Inflammatory macrophage treated with lipopolysaccharide for 1 hour (primary cell): ENCODE data around the gene TF.

Experiments
- DNase-seq, 2 donors: peaks; one replicate each; pipeline ENCODE4 v3.0.0-alpha.2; 2020 to 2022

TF gene

GRCh38 chr3:133820889-133821675 is 74.9 kb downstream of the TF start:
- no peak for DNase-seq

- DNase-seq, result no peak
These were observed 75.8 kb downstream of the TF start for GRCh38 chr3:133821767-133822638.

GRCh38 chr3:133824961-133825485 is 78.8 kb downstream of the TF start:
- DNase-seq, result no peak

GRCh38 chr3:133825969-133826727 is 80.0 kb downstream of the TF start:
- no peak for DNase-seq

GRCh38 chr3:133827136-133827535 is 80.9 kb downstream of the TF start:
- no peak for DNase-seq

- DNase-seq, result no peak
These were observed 81.5 kb downstream of the TF start for GRCh38 chr3:133827684-133828083.

GRCh38 chr3:133828576-133829309 is 82.5 kb downstream of the TF start:
- no peak for DNase-seq

GRCh38 chr3:133829310-133829707 is 83.1 kb downstream of the TF start:
- DNase-seq, result no peak

GRCh38 chr3:133830071-133830470 is 83.9 kb downstream of the TF start:
- DNase-seq, result no peak

GRCh38 chr3:133831966-133832801 is 86.0 kb downstream of the TF start:
- no peak for DNase-seq

GRCh38 chr3:133832802-133833144 is 86.6 kb downstream of the TF start:
- DNase-seq, result no peak

- DNase-seq, result no peak
These were observed 87.1 kb downstream of the TF start for GRCh38 chr3:133833267-133833666.

- DNase-seq, result no peak
These were observed 87.9 kb downstream of the TF start for GRCh38 chr3:133833880-133834620.

- no peak for DNase-seq
These were observed 88.6 kb downstream of the TF start for GRCh38 chr3:133834621-133835417.

GRCh38 chr3:133835418-133835743 is 89.2 kb downstream of the TF start:
- no peak for DNase-seq

GRCh38 chr3:133835961-133836360 is 89.8 kb downstream of the TF start:
- no peak for DNase-seq

GRCh38 chr3:133836497-133837158 is 90.4 kb downstream of the TF start:
- DNase-seq, result no peak

GRCh38 chr3:133837487-133838295 is 91.5 kb downstream of the TF start:
- DNase-seq, result no peak
